Central memory CD8-positive, alpha-beta T cell (primary cell): ENCODE data around the gene CAMK4.

Experiments
- ATAC-seq: fragments of 150-1000 bp; cut with Tn5 transposase; replicated peaks from 2 replicates; pipeline ENCODE4 v1.10.0; 2022; ENCODE audit warnings: mild to moderate bottlenecking, moderate FRiP score, moderate number of reproducible peaks; ENCODE audit not compliant: poor library complexity, severe bottlenecking; ENCODE audit errors: extremely low read depth
- DNase-seq, 2 donors: peaks; one replicate each; pipeline ENCODE4 v3.0.0; 2021; ENCODE audit warnings: low spot score in 2 of 2
- H3K27ac Mint-ChIP-seq: one replicate; pipeline ENCODE4 v1.8.0; 2022; ENCODE audit warnings: low read depth, mild to moderate bottlenecking, moderate library complexity, mixed read lengths
- H3K27me3 Mint-ChIP-seq: one replicate; pipeline ENCODE4 v1.8.0; 2022; ENCODE audit warnings: mixed read lengths
- H3K36me3 Mint-ChIP-seq: one replicate; pipeline ENCODE4 v1.8.0; 2022; ENCODE audit warnings: mild to moderate bottlenecking, moderate library complexity, mixed read lengths; ENCODE audit not compliant: insufficient read depth
- H3K4me1 Mint-ChIP-seq: one replicate; pipeline ENCODE4 v1.8.0; 2022; ENCODE audit warnings: mixed read lengths
- H3K4me3 Mint-ChIP-seq: one replicate; pipeline ENCODE4 v1.8.0; 2022; ENCODE audit warnings: mild to moderate bottlenecking, moderate library complexity, mixed read lengths
- H3K9me3 Mint-ChIP-seq: one replicate; pipeline ENCODE4 v1.8.0; 2022; ENCODE audit warnings: mixed read lengths

CAMK4 gene

GRCh38 chr5:111507276-111507675 lies 283.1 kb downstream of the CAMK4 start:
- DNase-seq: no peak
- H3K36me3 Mint-ChIP-seq: peaks cover 9% of the 10 kb centered on the region
- H3K4me3 Mint-ChIP-seq: no peak overlapping the region

GRCh38 chr5:111509119-111509518 lies 284.9 kb downstream of the CAMK4 start:
- Mint-ChIP-seq H3K27ac (no peak overlapping the region), H3K4me3 (no peak overlapping the region), H3K4me1 (peaks cover 43% of the 10 kb centered on the region), H3K9me3 (no peaks in the 10 kb centered on the region), H3K36me3 (peaks cover 12% of the 10 kb centered on the region), H3K27me3 (no peaks in the 10 kb centered on the region)
- DNase-seq: no peak
- ATAC-seq: no peak

More at GRCh38 chr5:111507276-111507675, 283.1 kb downstream of the CAMK4 start:
- no peaks in the 10 kb centered on the region for H3K27me3 Mint-ChIP-seq
- ATAC-seq: no peak
- peak overlapping the region; percentile 68 for H3K27ac Mint-ChIP-seq
- no peaks in the 10 kb centered on the region for H3K9me3 Mint-ChIP-seq
- H3K4me1 Mint-ChIP-seq: peaks cover 34% of the 10 kb centered on the region

- Mint-ChIP-seq H3K36me3 (peaks cover 6% of the 10 kb centered on the region), H3K9me3 (no peaks in the 10 kb centered on the region), H3K27me3 (no peaks in the 10 kb centered on the region), H3K27ac (peak overlapping the region; percentile 97), H3K4me1 (peaks cover 43% of the 10 kb centered on the region), H3K4me3 (peak overlapping the region; percentile 97)
- no peak for ATAC-seq
- no peak for DNase-seq
These were observed 287.1 kb downstream of the CAMK4 start for GRCh38 chr5:111511174-111511830.

- no peak for DNase-seq
- H3K27me3 Mint-ChIP-seq: no peaks in the 10 kb centered on the region
These were observed 287.7 kb downstream of the CAMK4 start for GRCh38 chr5:111511831-111512374.

GRCh38 chr5:111512375-111513130 lies 288.4 kb downstream of the CAMK4 start, which contains the start of gene STARD4:
STARD4 (minus strand) TSS chr5:111512535; CDS start chr5:111507433, 5,102 bp downstream.
- peaks cover 38% of the 10 kb centered on the region for H3K4me1 Mint-ChIP-seq
- DNase-seq: peak; percentile 87 to 89
- H3K9me3 Mint-ChIP-seq: no peaks in the 10 kb centered on the region
- ATAC-seq: peak; percentile 92
- H3K27ac Mint-ChIP-seq: peak within 1 kb of the TSS; percentile 97
- H3K4me3 Mint-ChIP-seq: peak within 1 kb of the TSS; percentile 97
- peaks cover 4% of the 10 kb centered on the region for H3K36me3 Mint-ChIP-seq
- no peaks in the 10 kb centered on the region for H3K27me3 Mint-ChIP-seq

More at GRCh38 chr5:111511831-111512374, 287.7 kb downstream of the CAMK4 start:
- peak; percentile 3 for ATAC-seq
- peak overlapping the region; percentile 97 for H3K4me3 Mint-ChIP-seq
- peaks cover 4% of the 10 kb centered on the region for H3K36me3 Mint-ChIP-seq
- H3K4me1 Mint-ChIP-seq: peaks cover 43% of the 10 kb centered on the region
- no peaks in the 10 kb centered on the region for H3K9me3 Mint-ChIP-seq
- H3K27ac Mint-ChIP-seq: peak overlapping the region; percentile 97

- Mint-ChIP-seq H3K27ac (peak overlapping the region; percentile 97), H3K4me3 (peak overlapping the region; percentile 97), H3K4me1 (peaks cover 33% of the 10 kb centered on the region), H3K36me3 (peaks cover 4% of the 10 kb centered on the region), H3K9me3 (no peaks in the 10 kb centered on the region), H3K27me3 (no peaks in the 10 kb centered on the region)
- ATAC-seq (no peak), DNase-seq (no peak)
These were observed 288.9 kb downstream of the CAMK4 start for GRCh38 chr5:111513131-111513520.

- Mint-ChIP-seq H3K27ac (no peak overlapping the region), H3K4me1 (peaks cover 29% of the 10 kb centered on the region), H3K36me3 (peaks cover 4% of the 10 kb centered on the region), H3K9me3 (no peaks in the 10 kb centered on the region), H3K4me3 (peak overlapping the region; percentile 6), H3K27me3 (no peaks in the 10 kb centered on the region)
- ATAC-seq (no peak), DNase-seq (no peak)
These were observed 289.9 kb downstream of the CAMK4 start for GRCh38 chr5:111514087-111514486.

GRCh38 chr5:111517853-111518501 lies 293.8 kb downstream of the CAMK4 start:
- Mint-ChIP-seq H3K27me3 (no peaks in the 10 kb centered on the region), H3K36me3 (no peaks in the 10 kb centered on the region), H3K4me1 (peaks cover 2% of the 10 kb centered on the region), H3K4me3 (no peak overlapping the region), H3K27ac (no peak overlapping the region), H3K9me3 (no peaks in the 10 kb centered on the region)
- DNase-seq (no peak), ATAC-seq (no peak)

GRCh38 chr5:111518777-111519176 lies 294.6 kb downstream of the CAMK4 start:
- DNase-seq: no peak
- Mint-ChIP-seq H3K4me3 (no peak overlapping the region), H3K9me3 (no peaks in the 10 kb centered on the region), H3K36me3 (no peaks in the 10 kb centered on the region), H3K27me3 (no peaks in the 10 kb centered on the region), H3K27ac (no peak overlapping the region), H3K4me1 (no peaks in the 10 kb centered on the region)
- ATAC-seq: no peak

GRCh38 chr5:111520908-111521307 lies 296.7 kb downstream of the CAMK4 start:
- H3K4me3 Mint-ChIP-seq: no peak overlapping the region
- no peaks in the 10 kb centered on the region for H3K4me1 Mint-ChIP-seq
- DNase-seq (no peak), ATAC-seq (no peak)
- no peaks in the 10 kb centered on the region for H3K27me3 Mint-ChIP-seq
- peaks cover 3% of the 10 kb centered on the region for H3K36me3 Mint-ChIP-seq
- no peaks in the 10 kb centered on the region for H3K9me3 Mint-ChIP-seq
- no peak overlapping the region for H3K27ac Mint-ChIP-seq

- no peaks in the 10 kb centered on the region for H3K27me3 Mint-ChIP-seq
- H3K9me3 Mint-ChIP-seq: no peaks in the 10 kb centered on the region
- ATAC-seq (no peak), DNase-seq (no peak)
- H3K4me1 Mint-ChIP-seq: peaks cover 10% of the 10 kb centered on the region
- no peak overlapping the region for H3K27ac Mint-ChIP-seq
- H3K4me3 Mint-ChIP-seq: no peak overlapping the region
- H3K36me3 Mint-ChIP-seq: peaks cover 21% of the 10 kb centered on the region
These were observed 303.9 kb downstream of the CAMK4 start for GRCh38 chr5:111528056-111528455.

- ATAC-seq: peak; percentile 100
- Mint-ChIP-seq H3K36me3 (peaks cover 18% of the 10 kb centered on the region), H3K27ac (peak overlapping the region; percentile 90), H3K27me3 (no peaks in the 10 kb centered on the region), H3K9me3 (no peaks in the 10 kb centered on the region), H3K4me3 (peak overlapping the region; percentile 21), H3K4me1 (peaks cover 10% of the 10 kb centered on the region)
- DNase-seq: peak; percentile 46 to 80
These were observed 306.1 kb downstream of the CAMK4 start for GRCh38 chr5:111530298-111530740.
